K562 (cell line): ENCODE results near the gene STK32C. TPM values are rescaled to one million over a fixed set of nuclear protein-coding genes. Genes with fewer than 3 reads are reported as not detected.

Source experiments
- ATAC-seq: fragments of 200-7000 bp; cut with Tn5 transposase; 3 replicates; pipeline ENCODE4 v1.9.1; 2020; ENCODE audit warnings: moderate library complexity
- BruUV-seq: library from RNA; stranded (reverse); fragments of 400-500 nt; replicated peaks from 2 replicates; lab custom pipeline; 2021; lab: Mats Ljungman, UMichigan
- CTCF ChIA-PET: fragments of 300-600 bp; formaldehyde crosslinking; extraction: SDS; loops from one replicate; lab custom pipeline; 2021; ENCODE audit warnings: low intra/inter-chr PET ratio; lab: Yijun Ruan, JAX
- POLR2A ChIA-PET: fragments of 300-600, 350-650 bp; sonication (Branson Sonifier 250); formaldehyde crosslinking; extraction: SDS; loops from one replicate; lab custom pipeline; 2021; ENCODE audit warnings: antibody characterized with exemption, inconsistent platforms; lab: Yijun Ruan, JAX
- DNase-seq, 4 experiments: peaks; one replicate each; pipeline versions ENCODE4 v3.0.0 to v3.0.0-alpha.2; 2011 to 2018; ENCODE audit warnings: low spot score in 3 of 4, mixed read lengths in 3 of 4; ENCODE audit errors: extremely low read depth in 1 of 4
- FAIRE-seq: peaks from 2 replicates; lab custom pipeline; 2011; peaks lifted over from hg19 to GRCh38; lab: Jason Lieb, UNC
- H2AFZ ChIP-seq: 2 replicates; pipeline ENCODE4 v1.6.0; 2011; ENCODE audit warnings: low read depth, low read length, control low read depth, inconsistent platforms
- H3K27ac ChIP-seq: fragments of 200-600 bp; 3 replicates; pipeline ENCODE4 v1.8.0; 2011; ENCODE audit warnings: low read depth, mild to moderate bottlenecking, control low read depth, inconsistent platforms, low read length, moderate library complexity, mixed read lengths; ENCODE audit errors: extremely low read depth
- H3K27me3 ChIP-seq, 2 experiments: fragments of 300-600 bp in 1 of 2; 2 replicates in 1 of 2; 3 replicates in 1 of 2; pipeline versions ENCODE4 v1.6.0 to v1.8.0; 2011; ENCODE audit warnings: inconsistent platforms in 2 of 2, low read length in 2 of 2, mild to moderate bottlenecking in 1 of 2, mixed read lengths in 1 of 2, moderate library complexity in 1 of 2; ENCODE audit not compliant: control insufficient read depth in 2 of 2, insufficient read depth in 2 of 2
- H3K36me3 ChIP-seq: fragments of 300-600 bp; 3 replicates; pipeline ENCODE4 v1.8.0; 2011; ENCODE audit warnings: mild to moderate bottlenecking, low read length, inconsistent platforms; ENCODE audit not compliant: control insufficient read depth, insufficient read depth
- H3K4me1 ChIP-seq, 2 experiments: fragments of 200-600 bp in 1 of 2; replicated peaks in 1 of 2; 2 replicates in 1 of 2; 3 replicates in 1 of 2; pipeline versions ENCODE4 v1.5.1 to v1.8.0; 2011; ENCODE audit warnings: inconsistent platforms in 2 of 2, low read length in 2 of 2, mild to moderate bottlenecking in 1 of 2, mixed read lengths in 1 of 2, moderate library complexity in 1 of 2; ENCODE audit not compliant: control insufficient read depth in 2 of 2, insufficient read depth in 2 of 2
- H3K4me2 ChIP-seq: 2 replicates; pipeline ENCODE4 v1.6.1; 2011; ENCODE audit warnings: low read length, control low read depth, inconsistent platforms, mixed read lengths; ENCODE audit not compliant: insufficient read depth
- H3K4me3 ChIP-seq: fragments of 200-600 bp; sonication (generic), shearing (Covaris generic); 2 replicates; pipeline ENCODE4 v1.5.1; 2016; ENCODE audit warnings: control low read depth, inconsistent platforms
- H3K79me2 ChIP-seq: fragments of 200-600 bp; 3 replicates; pipeline ENCODE4 v1.8.0; 2011; ENCODE audit warnings: low read length, inconsistent platforms; ENCODE audit not compliant: control insufficient read depth, insufficient read depth
- H3K9ac ChIP-seq, 2 experiments: 2 replicates each; pipeline versions ENCODE4 v1.6.0 to v1.6.1; 2011; ENCODE audit warnings: low read depth in 2 of 2, low read length in 2 of 2, control low read depth in 1 of 2, inconsistent platforms in 1 of 2, mild to moderate bottlenecking in 1 of 2, mixed read lengths in 1 of 2; ENCODE audit not compliant: insufficient read depth in 1 of 2
- H3K9me1 ChIP-seq: one replicate; pipeline ENCODE4 v1.6.0; 2011; ENCODE audit warnings: inconsistent platforms, mild to moderate bottlenecking, low read length, moderate library complexity; ENCODE audit not compliant: control insufficient read depth, insufficient read depth
- H3K9me3 ChIP-seq: replicated peaks from 2 replicates; pipeline ENCODE4 v1.5.1; 2011; ENCODE audit warnings: low read depth, low read length, inconsistent platforms; ENCODE audit not compliant: control insufficient read depth, insufficient read depth
- H4K20me1 ChIP-seq: replicated peaks from 2 replicates; pipeline ENCODE4 v1.6.1; 2011; ENCODE audit warnings: low read length, inconsistent platforms, mixed read lengths; ENCODE audit not compliant: control insufficient read depth, insufficient read depth
- BCL6 ChIP-seq: fragments of 250-450 bp; sonication (Bioruptor Pico); IDR thresholded peaks from 2 replicates; pipeline ENCODE4 v1.4.0; 2020
- ESRRA ChIP-seq: fragments of 450-650 bp; IDR thresholded peaks from 2 replicates; pipeline ENCODE4 v1.6.1; 2014; ENCODE audit warnings: low read depth, mild to moderate bottlenecking, moderate library complexity, borderline replicate concordance
- GTF2B ChIP-seq: IDR thresholded peaks from 2 replicates; pipeline ENCODE4 v1.6.1; 2011; ENCODE audit not compliant: insufficient read length; ENCODE audit errors: extremely low read depth
- MAZ ChIP-seq, 2 experiments: fragments of 450-650 bp in 1 of 2; sonication (generic) in 1 of 2; formaldehyde crosslinking; IDR thresholded peaks in 1 of 2; conservative IDR thresholded peaks in 1 of 2; 2 replicates each; pipeline versions ENCODE4 v1.4.0 to v1.5.0; 2020; ENCODE audit warnings: mild to moderate bottlenecking in 1 of 2, missing genetic modification reagents in 1 of 2
- PHF8 ChIP-seq: fragments of 200-600 bp; sonication (generic); IDR thresholded peaks from 2 replicates; pipeline ENCODE4 v1.6.1; 2012; ENCODE audit warnings: mixed run types, mild to moderate bottlenecking, inconsistent platforms, low read length, moderate library complexity, borderline replicate concordance
- STAT5B ChIP-seq: fragments of 250-450 bp; sonication (Bioruptor Pico); IDR thresholded peaks from 2 replicates; pipeline ENCODE4 v1.8.0; 2021; ENCODE audit warnings: mild to moderate bottlenecking, inconsistent platforms
- TAF7 ChIP-seq: fragments of 450-650 bp; IDR thresholded peaks from 2 replicates; pipeline ENCODE4 v1.6.1; 2016; ENCODE audit warnings: missing genetic modification characterization, missing compliant biosample characterization
- TCF7L2 ChIP-seq: fragments of 150-350 bp; IDR thresholded peaks from 2 replicates; pipeline ENCODE4 v1.6.1; 2016; ENCODE audit warnings: low read depth, mild to moderate bottlenecking, low read length, moderate library complexity
- ZC3H11A ChIP-seq: IDR thresholded peaks from 2 replicates; pipeline ENCODE4 v1.6.1; 2012; ENCODE audit warnings: low read depth, low read length, improper control_type of control experiment
- ZNF695 ChIP-seq: fragments of 450-650 bp; formaldehyde crosslinking; IDR thresholded peaks from 2 replicates; pipeline ENCODE4 v1.4.0; 2020; ENCODE audit warnings: mild to moderate bottlenecking, moderate library complexity
- ZNF696 ChIP-seq: fragments of 250-450 bp; sonication (Bioruptor Pico); conservative IDR thresholded peaks from 2 replicates; pipeline ENCODE4 v1.4.0; 2020; ENCODE audit warnings: mild to moderate bottlenecking, moderate library complexity
- whole genome bisulfite sequencing: fragments of 100-300 bp; shearing (Covaris generic); methylation state at CpG from one replicate; pipeline ENCODE4 v1.1.6; 2016; ENCODE audit warnings: low coverage, mixed read lengths; ENCODE audit not compliant: insufficient coverage; ENCODE audit errors: missing lambda C conversion rate; 5-methylcytosine and 5-hydroxymethylcytosine counted together
- in situ Hi-C: fragments of 300-500 bp; cut with MboI; formaldehyde crosslinking; loops from 4 replicates; pipeline ENCODE4 v1.15.0; 2018; ENCODE audit warnings: inconsistent platforms, mixed read lengths
- intact Hi-C: fragments of 100-400 bp; cut with micrococcal nuclease; formaldehyde crosslinking; loops from 2 replicates; pipeline ENCODE4 v1.14.2; 2022
- polyA plus RNA-seq, 8 experiments: library from polyadenylated mRNA; depleted of rRNA in 4 of 8; stranded (reverse) in 5 of 8; unstranded in 3 of 8; fragments of >200 nt; fragmentation: Nextera tagmentation in 2 of 8; fragmentation: Illumina TruSeq in 1 of 8; extraction: Ambion mirVana in 2 of 8; extraction: Trizol in 1 of 8; gene quantifications; 2 replicates each; pipeline versions ENCODE4 v1.2.1 to v1.2.3, GENCODE V29; 2011 to 2014; ENCODE audit warnings: inconsistent platforms in 1 of 8, missing spikeins in 1 of 8
- total RNA-seq, 7 experiments: library from RNA; depleted of rRNA in 6 of 7; stranded (reverse); fragments of >200 nt in 6 of 7; fragmentation: Illumina TruSeq in 2 of 7; extraction: Trizol in 2 of 7; gene quantifications; 2 replicates each; pipeline versions ENCODE4 v1.2.1 to v1.2.3, GENCODE V29; 2011 to 2021; ENCODE audit warnings: low replicate concordance in 1 of 7
- TF ChIP-seq, protein P1 (sequence below): fragments of 450-650 bp; IDR thresholded peaks from 2 replicates; pipeline ENCODE4 v1.6.1; 2014; ENCODE audit warnings: low read depth, mild to moderate bottlenecking, moderate library complexity, borderline replicate concordance

STK32C gene
- total and polyA plus RNA-seq, 9 of the 15 experiments (the other 6 are each of a cell fraction or from before 2014, with no cell fraction given) = 1.5 to 20.9 (median 6.5) TPM

- Histone ChIP-seq H3K27me3 (peaks cover 5 to 55% of the 10 kb centered on the region in 2 experiments; a peak in 4 of 5 replicates), H4K20me1 (peaks cover 8% of the 10 kb centered on the region; the same call in 1 of the 2 replicates), H3K4me2 (no peak overlapping the region), H3K4me3 (no peak overlapping the region), H3K9me3 (no peaks in the 10 kb centered on the region), H3K36me3 (no peaks in the 10 kb centered on the region), H3K9me1 (no peaks in the 10 kb centered on the region), H3K27ac (no peak overlapping the region), H3K4me1 (peaks cover 0 to 10% of the 10 kb centered on the region in 2 experiments; a peak in 2 of 5 replicates), H2AFZ (no peak overlapping the region), H3K9ac (no peak overlapping the region), H3K79me2 (no peaks in the 10 kb centered on the region)
- WGBS = 4% methylated on average over 5 of the region's 16 CpGs
- BruUV-seq = no TSS peak
- TF ChIP-seq ZNF695 = no peak
- no peak for TF ChIP-seq STAT5B (CRISPR knock-in tag)
- no peak for TF ChIP-seq ESRRA
- TF ChIP-seq BCL6 (CRISPR knock-in tag) = no peak
- no peak for TF ChIP-seq TCF7L2
- no peak for TF ChIP-seq ZNF696 (CRISPR knock-in tag)
- TF ChIP-seq MAZ (CRISPR knock-in tag; conservative IDR thresholded peaks at IDR 0.05 in 1 of 2, IDR thresholded peaks at IDR 0.05 in 1 of 2) = no peak
- TF ChIP-seq GTF2B = no peak
- TF ChIP-seq ZC3H11A = no peak
- no peak for TF ChIP-seq TAF7 (tag)
- no peak for TF ChIP-seq PHF8
- TF ChIP-seq, protein P1, sequence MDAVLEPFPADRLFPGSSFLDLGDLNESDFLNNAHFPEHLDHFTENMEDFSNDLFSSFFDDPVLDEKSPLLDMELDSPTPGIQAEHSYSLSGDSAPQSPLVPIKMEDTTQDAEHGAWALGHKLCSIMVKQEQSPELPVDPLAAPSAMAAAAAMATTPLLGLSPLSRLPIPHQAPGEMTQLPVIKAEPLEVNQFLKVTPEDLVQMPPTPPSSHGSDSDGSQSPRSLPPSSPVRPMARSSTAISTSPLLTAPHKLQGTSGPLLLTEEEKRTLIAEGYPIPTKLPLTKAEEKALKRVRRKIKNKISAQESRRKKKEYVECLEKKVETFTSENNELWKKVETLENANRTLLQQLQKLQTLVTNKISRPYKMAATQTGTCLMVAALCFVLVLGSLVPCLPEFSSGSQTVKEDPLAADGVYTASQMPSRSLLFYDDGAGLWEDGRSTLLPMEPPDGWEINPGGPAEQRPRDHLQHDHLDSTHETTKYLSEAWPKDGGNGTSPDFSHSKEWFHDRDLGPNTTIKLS = no peak
- no peak for FAIRE-seq
- ChIA-PET POLR2A (no interaction called here), CTCF (no interaction called here)
- intact Hi-C loops = no loop called here
- in situ Hi-C loops = no loop called here
- no peak for DNase-seq
- ATAC-seq = no peak
These were observed 14.4 kb downstream of the STK32C start for GRCh38 chr10:132293201-132293812.
